HepG2 (cell line): ENCODE data around the gene IGFN1.

Experiments used
- EZH2 ChIP-seq: conservative IDR thresholded peaks from 2 replicates; pipeline ENCODE4 v1.6.1; 2012; ENCODE audit warnings: mild to moderate bottlenecking, low read depth, low read length, moderate library complexity
- JUNB ChIP-seq: sonication (generic); formaldehyde crosslinking; IDR thresholded peaks from 2 replicates; pipeline ENCODE4 v1.8.0; 2022; ENCODE audit warnings: missing genetic modification reagents, mild to moderate bottlenecking, borderline replicate concordance
- KDM5A ChIP-seq: fragments of 200-600 bp; sonication (generic); IDR thresholded peaks from 2 replicates; pipeline ENCODE4 v1.7.0; 2018; ENCODE audit warnings: antibody characterized with exemption, mild to moderate bottlenecking, low read length, borderline replicate concordance
- SRF ChIP-seq: IDR thresholded peaks from 2 replicates; pipeline ENCODE4 v1.6.1; 2011; ENCODE audit warnings: mild to moderate bottlenecking, low read depth, low read length, moderate library complexity
- ZNF598 ChIP-seq: sonication (generic); formaldehyde crosslinking; IDR thresholded peaks from 2 replicates; pipeline ENCODE4 v1.5.1; 2020; ENCODE audit warnings: mild to moderate bottlenecking, missing genetic modification reagents, borderline replicate concordance

DNA sequence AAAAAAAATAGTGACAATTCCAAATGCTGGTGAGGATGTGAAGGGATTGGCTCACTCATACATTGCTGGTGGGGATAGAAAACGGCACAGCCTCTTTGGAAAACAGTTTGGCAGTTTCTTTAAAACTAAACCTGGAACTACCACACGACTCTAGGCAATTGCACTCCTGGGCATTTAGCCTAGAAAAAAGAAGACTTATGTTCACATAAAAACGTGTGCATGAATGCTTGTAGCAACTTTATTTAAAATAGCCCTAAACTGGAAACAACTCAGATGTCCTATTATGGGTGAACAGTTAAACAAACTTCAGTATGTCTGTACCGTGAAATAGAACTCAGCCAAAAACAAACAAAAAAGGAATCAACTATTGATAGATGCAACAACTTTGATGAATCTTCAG lies 26.9 kb upstream of the IGFN1 start:
- TF ChIP-seq ZNF598 (CRISPR knock-in tag) (no peak), SRF (no peak), EZH2 (no peak), KDM5A (no peak), JUNB (no peak)
